Measurements from ENCODE around the gene MYO1D.
"Not testable (repeated sequence)": the region's sequence is repeated elsewhere in the genome, so short reads cannot be mapped to it uniquely, and the experiment has no call there.

Gene MYO1D

DNA sequence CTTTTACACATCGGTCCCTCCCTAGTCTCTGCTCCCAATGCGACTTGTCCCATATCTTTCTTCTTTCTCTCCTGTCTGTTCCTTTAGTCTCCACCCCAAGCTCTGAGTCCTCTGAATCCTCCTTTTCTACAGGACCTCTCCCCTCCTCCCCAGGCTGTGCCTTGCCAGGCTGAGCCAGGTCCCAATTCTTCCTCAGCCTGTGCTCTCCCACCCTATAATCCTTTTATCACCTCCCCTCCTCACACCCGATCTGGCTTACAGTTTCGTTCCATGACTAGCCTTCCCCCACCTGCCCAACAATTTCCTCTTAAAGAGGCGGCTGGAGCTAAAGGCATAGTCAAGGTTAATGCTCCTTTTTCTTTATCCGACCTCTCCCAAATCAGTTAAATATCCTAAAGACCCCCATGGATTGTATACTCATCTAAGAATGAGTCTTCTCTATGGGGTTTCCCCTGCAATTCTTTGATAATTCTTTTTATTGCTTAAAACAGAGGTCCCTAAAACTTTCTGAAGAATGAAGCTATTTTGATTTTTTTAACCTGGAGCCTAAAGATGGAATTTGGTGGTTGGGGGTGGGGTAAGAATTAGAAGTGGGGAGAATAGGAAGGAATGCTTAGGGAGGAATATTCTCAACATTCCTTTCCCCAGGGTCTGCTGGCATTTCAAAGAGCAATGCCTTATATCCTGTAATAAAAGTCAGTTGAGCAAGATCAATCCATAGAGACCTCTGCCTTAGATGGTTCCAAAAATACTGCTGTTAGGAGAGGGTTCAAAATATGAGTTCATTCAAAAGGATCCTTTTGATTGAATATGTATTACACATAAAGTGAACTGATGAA, 102.8 kb downstream of the MYO1D start:
- DNase-seq (ENCODE audit: low read depth) = no peak

DNA sequence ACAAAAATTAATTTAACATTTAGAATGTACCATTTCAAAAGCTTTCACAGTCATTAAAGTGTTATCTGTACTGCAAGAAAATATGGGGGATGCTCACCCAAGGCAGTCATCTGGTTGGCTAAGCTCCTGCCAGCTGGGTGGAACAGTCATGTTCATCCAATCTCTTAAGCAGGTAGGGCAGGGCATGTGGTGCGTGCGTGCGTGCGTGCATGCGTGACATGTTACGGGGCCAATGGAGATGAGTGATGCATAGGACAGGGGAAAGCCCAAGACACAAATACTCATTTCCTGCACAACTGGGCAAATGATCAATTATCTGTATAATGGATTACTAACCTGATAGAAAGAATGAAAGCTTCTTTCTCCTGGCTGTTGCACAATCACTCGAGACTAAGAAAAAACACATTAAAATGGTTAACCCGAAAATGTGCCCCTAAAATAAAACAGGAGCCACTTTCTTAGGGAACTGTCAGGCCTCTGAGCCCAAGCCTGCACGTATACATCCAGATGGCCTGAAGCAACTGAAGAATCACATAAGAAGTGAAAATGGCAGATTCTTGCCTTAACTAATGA, 104.4 kb downstream of the MYO1D start:
- no peak for DNase-seq (ENCODE audit: low read depth)

DNA sequence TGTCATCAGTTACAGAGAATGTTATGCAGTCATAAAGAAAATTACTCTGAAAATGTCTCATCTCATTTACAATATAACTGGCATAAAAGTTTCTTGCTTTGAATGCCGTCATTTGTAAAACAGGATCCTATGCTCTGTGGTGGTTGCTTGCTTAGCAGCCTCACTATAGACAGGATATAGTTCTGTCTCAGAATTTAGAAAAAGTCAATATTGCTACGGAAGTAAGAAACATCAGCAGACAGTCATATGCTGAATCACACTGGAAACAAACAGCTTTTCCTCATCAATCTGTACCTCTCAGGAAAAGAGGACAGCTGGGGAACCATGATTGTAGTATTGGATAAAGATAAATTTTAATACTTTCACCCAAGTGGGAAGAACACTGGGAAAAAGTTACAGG, 105.5 kb downstream of the MYO1D start:
- DNase-seq (ENCODE audit: low read depth) = no peak

DNA sequence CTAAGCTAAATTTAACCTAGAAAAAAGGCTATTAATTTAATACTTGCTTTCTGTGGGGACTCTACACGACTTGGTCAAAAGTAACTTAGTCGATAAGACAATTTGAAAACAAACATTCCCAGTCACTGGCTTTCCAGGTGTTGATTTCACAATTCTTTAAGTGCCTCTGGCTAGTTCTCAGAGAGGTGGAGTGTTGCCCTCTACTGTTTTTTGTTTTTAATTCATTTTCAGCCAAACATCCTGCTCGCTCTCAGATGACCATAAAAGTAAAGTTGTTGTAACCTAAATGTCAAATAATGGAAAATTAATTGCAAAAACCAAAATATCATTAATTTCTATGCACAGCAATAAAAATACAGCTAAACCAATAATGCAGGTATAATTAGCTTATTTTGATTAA, 107.1 kb downstream of the MYO1D start:
- DNase-seq (ENCODE audit: low read depth) = no peak

DNA sequence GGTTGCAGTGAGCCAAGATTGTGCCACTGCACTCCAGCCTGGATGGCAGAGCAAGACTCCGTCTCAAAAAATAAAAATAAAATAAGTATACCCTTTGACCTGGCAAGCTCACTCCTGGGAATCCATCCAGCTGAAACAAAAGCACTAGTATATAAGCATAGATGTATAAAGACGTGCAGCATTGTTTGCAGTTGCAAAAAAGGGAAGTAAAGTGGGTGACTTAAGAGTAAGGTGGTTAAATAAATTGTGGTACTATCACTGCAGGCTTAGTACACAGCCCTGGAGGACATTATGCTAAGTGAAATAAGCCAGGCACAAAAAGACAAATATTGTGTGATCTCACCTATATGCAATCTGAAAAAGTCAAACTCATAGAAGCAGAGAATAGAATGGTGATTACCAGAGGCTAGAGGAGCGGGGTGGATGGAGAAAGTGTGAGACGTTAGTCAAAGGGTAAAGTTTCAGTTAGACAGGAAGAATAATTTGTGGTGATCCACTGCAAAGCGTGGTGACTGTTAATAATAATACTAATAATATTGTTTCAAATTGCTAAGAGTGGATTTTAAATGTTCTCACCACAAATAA, 113.0 kb downstream of the MYO1D start:
- DNase-seq (ENCODE audit: low read depth) = no peak

DNA sequence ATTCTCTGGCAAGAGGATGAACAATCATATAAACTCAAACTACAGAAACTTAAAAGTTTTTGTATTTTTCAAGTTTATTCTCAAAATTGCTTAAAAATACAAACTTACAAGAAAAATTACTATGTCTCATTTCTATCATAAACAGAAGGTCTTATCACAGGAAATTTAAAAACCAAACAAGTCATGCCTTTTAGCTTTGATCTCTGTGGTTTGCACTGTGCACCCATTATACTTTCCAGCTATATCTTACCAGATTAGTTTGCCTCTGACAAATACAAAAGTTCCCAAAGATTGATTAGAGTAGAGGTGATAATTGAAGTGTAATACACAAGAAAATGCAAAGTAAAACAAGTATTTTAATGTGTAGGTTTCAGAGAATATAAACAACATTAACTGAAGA, 117.4 kb downstream of the MYO1D start:
- no peak for DNase-seq (ENCODE audit: low read depth)

DNA sequence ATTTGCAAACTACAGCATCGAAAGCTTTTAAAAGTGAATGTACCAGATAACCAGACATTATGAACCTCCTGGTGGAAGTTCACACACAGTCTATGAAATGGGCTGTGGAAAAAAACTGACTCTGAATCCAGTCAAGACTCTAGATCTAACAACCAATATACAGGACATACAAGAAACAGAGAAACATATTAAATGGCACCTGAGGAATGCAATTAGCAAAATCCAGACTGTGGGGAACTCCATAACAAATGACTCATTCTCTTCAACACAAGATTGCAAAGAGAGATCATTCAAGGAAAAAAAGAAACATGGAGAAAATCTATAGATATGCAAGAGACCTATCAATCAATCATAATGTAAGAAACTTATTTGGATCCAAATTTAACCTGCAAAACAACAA, 119.0 kb downstream of the MYO1D start:
- DNase-seq (ENCODE audit: low read depth) = no peak

DNA sequence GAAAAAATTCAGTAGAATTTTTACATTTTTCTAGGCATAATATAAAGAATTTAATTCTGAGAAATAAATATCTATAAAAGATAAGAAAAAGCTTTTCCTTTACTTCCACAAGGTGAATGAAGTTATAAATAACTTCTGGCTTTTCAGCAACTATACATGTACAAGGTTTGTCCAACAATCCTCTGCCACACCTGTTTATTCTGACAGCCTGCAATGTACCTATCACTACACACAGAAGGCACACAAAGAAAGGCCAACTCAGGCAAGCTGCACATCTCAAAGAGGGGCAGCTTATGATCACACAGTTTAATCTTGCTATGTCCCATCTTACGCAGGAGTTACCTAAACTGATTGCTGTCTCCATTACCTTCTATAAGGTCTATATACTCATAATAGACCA, 120.2 kb downstream of the MYO1D start:
- DNase-seq (ENCODE audit: low read depth) = no peak

DNA sequence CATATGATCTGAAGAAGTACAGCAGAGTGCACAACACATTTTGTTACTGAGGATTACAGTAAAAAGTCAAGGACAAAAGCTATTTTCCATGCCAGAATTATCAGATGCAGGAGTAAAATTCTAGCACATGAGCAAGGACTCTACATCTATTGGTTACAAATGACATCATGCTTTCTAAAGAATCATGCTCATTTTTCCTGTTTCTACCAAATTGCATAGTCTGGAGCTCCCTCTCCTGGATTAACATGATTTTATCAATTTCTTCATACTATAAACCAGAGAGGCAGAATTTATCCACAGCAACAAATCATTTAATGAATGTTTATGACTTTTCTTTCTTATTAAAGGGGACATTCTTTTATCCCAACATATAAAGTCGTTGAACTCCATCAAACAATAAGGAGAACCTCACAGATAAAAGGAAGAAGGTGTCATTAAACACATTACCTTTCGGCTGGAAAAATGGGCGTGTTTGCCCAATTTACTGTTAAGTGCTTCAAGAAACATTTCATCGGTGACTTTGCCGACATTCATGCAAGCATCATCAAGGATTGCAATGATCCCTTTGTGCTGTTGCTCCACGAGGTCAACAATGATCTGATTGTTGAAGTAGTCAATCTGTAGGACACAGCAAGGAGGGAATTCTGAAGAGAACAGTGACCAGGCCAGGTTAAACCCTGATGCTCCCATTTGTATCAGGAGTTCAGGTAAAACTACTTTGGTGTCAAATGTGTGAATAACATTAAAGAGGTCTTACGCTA, 121.7 kb downstream of the MYO1D start:
- DNase-seq (ENCODE audit: low read depth) = no peak

DNA sequence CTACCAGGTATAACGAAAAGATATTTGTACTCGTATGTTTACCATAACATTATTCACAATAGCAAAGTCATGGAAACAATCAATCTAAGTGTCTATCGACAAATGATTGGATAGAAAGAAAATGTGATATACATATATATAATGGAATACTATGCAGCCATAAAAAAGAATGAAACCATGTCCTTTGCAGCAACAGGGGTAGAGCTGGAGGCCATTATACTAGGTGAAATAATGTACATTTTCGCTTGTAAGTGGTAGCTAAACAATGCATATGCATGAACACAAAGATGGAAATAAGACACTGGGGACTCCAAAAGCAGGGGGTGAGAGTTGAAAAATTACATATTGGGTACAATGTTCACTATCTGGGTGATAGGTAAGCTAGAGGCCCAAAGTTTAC, 124.0 kb downstream of the MYO1D start:
- no peak for DNase-seq (ENCODE audit: low read depth)

DNA sequence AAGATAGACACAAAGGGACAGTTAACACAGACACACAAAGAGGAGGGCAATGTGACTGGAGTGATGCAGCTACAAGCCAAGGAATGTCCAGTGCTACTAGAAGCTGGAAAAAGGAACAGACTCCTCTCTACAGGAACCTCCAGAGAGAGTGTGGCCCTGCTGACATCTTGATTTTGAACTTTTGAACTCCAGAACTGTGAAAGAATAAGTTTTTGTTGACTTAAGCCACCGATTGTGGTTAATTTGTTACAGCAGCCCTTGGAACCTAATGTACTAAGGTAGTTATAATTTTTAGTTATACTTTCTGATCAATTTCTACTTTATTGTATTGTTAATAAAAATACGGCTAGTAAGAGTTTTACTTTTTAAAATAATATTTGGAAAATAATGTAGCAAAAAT, 129.1 kb downstream of the MYO1D start:
- DNase-seq (ENCODE audit: low read depth) = no peak

DNA sequence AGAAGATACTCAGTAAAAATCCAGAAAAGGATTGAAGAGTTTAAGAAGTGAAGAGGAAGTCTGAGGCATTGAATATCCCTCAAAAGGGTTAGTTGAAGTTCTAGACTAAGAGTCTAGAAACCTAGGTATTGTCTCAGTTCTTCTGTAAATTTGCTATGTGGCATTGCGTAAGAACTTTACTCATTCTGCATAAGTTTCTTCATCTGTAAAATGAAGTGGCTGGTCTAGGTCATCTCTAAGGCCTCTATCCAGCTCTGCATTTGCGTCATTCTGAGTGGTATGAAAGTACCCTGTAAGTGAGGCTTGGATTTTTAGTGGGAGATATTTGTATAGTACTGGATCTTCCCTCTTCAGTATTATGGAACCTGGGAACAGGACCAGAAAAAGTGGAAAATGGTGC, 130.2 kb downstream of the MYO1D start:
- DNase-seq (ENCODE audit: low read depth) = no peak

DNA sequence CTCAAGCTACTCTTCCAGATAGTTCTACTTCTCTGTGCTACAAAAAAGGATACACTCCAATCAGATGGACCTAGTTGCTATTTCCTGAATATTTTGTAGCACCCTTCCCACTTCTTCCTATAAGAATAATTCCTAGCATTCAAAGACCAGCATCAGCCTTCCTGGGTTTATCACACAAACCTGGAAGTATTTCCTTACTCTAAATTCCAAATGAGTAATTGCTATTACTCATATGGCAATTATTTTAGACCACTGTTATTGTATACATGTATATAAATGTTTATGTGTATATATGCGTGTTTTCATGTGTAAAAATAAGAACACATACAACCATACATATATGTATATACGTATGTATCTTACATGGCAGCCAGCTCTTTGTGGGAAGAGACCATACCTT, 130.6 kb downstream of the MYO1D start:
- no peak for DNase-seq (ENCODE audit: low read depth)

DNA sequence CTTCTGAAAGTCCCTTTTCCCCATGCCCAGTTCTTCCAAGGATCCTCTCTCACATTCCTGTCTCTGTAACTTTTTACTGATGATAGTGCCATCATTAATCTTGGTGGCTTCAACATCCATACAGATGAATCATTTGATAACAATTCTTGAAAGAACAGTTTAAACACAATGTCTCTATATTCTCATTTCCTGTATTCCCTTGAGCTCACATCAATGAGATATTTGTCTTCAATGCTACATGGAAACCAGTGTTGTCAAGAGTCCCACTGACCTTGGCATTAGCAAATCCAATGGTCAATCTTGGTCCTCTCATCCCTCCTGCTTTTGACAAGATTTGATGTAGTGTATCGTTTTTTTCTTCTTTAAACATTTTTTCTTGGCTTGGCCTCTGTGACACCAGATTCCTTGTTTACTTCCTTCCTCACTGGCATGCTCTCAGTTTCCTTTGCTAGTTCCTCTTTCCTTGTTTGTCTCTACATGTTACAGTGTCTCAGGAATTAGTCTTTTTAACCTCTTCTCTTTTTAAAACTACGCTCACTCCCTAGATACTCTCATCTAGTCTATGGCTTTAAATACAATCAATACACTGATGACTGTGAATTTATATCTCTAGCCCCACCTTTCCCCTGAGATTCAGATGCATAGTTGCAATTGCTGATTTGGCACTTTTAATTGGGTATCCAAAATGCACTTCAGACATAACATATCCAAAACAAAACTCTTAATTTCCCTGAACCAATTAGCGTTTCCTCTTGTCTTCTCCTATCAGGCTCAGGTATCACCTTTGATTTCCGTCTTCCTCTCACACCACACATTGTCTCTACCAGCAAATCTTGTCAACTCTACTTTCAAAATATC, 134.0 kb downstream of the MYO1D start:
- DNase-seq (ENCODE audit: low read depth) = no peak

DNA sequence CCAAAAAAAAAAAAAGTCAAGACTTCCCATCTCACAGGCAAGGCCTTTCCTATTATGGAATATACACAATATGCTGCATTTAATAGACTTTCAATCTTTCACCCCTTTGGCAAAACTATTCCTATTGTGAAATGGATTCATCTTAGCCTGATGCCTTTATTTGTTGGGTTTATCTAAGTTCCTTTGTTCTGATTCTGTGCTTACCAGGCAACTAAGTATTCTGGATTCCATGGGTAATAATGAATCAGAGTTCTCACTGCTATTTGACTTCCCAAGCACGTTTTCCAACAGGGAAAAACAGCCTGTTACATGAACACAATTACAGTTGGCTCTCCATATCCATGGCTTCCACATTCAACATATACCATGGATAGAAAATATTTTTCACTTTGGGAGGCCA, 135.5 kb downstream of the MYO1D start:
- DNase-seq (ENCODE audit: low read depth) = no peak

DNA sequence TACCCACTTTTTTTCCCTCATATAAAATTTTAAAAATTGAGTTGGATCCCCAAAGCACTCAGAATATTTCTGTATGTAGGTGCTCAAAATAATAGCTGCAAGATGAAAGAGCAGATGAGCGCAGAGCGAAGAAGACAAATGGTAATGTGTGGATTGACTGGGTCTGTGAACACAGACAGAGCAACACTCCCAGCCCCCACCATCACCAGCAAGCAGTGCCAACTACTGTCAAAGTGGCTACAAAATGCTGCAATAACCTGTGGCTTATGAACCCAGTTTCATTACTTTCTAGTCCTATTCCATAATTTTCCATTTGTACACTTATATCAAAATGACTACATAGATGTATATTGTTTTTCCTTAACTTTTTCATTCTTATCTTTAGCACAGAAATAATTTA, 137.2 kb downstream of the MYO1D start:
- no peak for DNase-seq (ENCODE audit: low read depth)

DNA sequence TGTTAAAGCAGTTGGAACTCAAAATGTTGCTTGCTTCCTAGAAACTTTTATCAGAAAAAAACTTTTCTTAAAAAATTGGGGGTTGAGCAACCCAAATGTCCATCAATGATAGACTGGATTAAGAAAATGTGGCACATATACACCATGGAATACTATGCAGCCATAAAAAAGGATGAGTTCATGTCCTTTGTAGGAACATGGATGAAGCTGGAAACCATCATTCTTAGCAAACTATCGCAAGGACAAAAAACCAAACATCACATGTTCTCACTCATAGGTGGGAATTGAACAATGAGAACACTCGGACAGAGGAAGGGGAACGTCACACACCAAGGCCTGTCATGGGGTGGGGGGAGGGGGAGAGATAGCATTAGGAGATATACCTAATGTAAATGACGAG, 137.8 kb downstream of the MYO1D start:
- DNase-seq (ENCODE audit: low read depth) = not testable (repeated sequence)

DNA sequence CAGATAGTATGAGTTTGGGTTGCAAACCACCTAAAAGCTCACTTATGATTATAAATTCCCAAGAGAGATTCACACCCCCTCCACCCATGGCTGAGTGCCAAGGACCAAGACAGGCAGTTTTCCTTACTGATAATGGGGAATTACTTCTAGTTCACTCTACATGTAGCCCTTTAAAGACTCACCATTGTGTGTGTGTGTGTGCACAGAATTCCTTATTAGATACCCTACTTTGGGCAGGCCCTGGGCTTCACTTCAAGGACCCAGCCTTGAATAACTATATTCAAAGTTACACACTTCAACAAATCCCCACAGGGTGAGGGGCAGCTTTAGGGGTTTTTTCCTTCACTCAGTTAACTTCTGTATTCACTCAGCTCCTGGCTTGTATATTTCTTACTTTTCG, 143.5 kb downstream of the MYO1D start:
- no peak for DNase-seq (ENCODE audit: low read depth)

DNA sequence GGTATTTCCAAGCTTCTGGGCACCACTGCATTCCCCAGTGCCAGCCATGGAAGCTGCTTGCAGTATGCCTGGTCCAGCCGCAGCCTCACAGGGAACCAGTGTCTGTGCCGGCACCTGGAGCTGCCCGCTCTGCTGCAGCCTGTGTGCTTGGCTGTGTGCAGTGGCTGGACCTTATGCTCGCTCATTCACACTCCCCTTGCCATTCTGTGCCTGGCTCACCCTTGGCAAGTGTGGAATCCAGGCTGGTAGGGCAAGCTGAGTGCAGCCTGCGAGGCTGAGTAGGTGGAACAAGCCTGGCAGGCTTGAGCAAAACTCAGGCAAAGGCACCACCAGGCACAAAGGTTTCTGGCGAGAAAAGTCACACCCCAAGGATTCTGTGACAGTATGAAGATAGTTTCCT, 144.0 kb downstream of the MYO1D start:
- DNase-seq (ENCODE audit: low read depth) = no peak

DNA sequence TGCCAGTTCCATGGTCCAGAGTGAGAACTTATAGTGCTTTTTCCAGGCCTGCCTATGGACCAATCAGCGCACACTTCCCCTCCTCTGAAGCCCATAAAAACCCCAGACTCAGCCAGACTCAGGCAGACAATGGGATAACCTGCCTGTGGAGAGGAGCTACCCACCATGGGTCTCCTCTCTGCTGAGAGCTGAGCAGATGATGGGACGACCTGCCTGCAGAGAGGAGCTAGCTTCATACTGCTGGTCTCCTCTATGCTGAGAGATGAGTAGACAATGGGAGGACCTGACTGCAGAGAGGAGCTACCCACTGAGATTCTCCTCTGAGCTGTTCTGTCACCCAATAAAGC, 144.7 kb downstream of the MYO1D start:
- DNase-seq (ENCODE audit: low read depth) = no peak

DNA sequence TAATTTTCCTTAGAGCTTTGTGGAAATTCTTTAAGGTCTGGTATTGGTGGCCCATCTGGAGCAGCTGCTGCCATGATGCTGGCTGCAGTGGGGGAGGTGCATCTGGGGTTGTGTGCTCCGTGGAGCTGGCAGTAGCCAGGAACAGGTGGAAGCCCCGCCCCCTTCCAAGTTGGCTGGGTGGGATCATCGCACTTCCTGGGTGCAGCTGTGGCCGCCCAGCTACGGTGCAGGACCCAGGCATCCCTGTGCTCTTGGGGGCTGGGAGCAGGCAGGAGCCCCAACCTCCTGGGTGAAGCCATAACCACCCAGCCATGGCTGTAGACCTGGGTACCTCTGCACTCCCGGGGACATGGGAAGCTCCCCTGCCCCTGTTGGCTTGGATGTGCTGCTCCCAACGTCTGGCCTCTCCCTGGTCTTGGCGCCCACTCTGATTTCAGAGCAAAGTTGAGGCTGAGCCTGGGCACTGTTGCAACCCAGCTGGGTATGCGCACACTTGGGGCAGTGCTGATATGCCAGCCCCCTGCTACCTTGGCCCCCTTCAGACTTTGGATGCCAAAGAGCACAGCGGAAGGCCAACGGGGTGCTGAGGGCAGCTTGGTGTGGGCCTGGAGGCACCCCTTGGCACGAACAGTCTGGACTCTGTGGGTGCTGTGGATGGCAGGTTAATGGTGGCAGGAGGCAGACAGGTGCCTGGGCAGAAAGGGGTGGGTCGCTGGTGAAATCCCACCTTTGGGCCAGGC, 145.2 kb downstream of the MYO1D start:
- DNase-seq (ENCODE audit: low read depth) = no peak
